LNCAP (cell line): Measurements from ENCODE around the gene LGALS3.

Experiments
- TF ChIP-seq, protein P1 (sequence below): fragments of 450-650 bp; IDR thresholded peaks from 2 replicates; pipeline ENCODE4 v1.5.1; 2017; ENCODE audit warnings: mild to moderate bottlenecking

Gene LGALS3

DNA sequence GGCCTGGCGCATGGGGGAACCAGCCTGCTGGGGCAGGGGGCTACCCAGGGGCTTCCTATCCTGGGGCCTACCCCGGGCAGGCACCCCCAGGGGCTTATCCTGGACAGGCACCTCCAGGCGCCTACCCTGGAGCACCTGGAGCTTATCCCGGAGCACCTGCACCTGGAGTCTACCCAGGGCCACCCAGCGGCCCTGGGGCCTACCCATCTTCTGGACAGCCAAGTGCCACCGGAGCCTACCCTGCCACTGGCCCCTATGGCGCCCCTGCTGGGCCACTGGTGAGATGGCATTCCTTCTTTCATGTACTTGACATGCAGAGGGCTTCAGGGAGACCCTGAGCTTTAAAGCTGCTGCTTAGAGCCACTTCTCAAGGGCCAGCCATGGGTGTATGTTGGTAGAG is 9.0 kb downstream of the LGALS3 start:
- TF ChIP-seq, protein P1, sequence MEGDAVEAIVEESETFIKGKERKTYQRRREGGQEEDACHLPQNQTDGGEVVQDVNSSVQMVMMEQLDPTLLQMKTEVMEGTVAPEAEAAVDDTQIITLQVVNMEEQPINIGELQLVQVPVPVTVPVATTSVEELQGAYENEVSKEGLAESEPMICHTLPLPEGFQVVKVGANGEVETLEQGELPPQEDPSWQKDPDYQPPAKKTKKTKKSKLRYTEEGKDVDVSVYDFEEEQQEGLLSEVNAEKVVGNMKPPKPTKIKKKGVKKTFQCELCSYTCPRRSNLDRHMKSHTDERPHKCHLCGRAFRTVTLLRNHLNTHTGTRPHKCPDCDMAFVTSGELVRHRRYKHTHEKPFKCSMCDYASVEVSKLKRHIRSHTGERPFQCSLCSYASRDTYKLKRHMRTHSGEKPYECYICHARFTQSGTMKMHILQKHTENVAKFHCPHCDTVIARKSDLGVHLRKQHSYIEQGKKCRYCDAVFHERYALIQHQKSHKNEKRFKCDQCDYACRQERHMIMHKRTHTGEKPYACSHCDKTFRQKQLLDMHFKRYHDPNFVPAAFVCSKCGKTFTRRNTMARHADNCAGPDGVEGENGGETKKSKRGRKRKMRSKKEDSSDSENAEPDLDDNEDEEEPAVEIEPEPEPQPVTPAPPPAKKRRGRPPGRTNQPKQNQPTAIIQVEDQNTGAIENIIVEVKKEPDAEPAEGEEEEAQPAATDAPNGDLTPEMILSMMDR: peak; percentile 12; the same call in 1 of the 2 replicates

DNA sequence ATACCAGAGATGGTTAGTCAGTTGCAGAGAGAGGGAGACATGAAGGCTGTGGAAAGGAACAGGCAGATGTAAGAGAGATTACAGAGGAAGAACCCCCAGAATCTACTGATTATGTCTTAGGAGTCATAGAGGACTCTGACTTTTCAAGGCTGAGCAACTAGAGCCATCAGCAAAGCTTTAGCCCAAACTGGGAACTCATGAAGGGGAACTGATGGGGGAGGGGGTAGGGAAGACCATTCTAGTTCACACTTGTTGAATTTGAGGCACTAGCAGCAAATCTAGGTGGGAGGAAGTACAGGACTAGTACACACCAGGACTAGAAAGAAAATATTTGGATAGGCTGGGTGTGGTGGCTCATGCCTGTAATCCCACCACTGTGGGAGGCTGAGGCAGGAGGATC is 10.1 kb downstream of the LGALS3 start:
- TF ChIP-seq, protein P1: no peak

DNA sequence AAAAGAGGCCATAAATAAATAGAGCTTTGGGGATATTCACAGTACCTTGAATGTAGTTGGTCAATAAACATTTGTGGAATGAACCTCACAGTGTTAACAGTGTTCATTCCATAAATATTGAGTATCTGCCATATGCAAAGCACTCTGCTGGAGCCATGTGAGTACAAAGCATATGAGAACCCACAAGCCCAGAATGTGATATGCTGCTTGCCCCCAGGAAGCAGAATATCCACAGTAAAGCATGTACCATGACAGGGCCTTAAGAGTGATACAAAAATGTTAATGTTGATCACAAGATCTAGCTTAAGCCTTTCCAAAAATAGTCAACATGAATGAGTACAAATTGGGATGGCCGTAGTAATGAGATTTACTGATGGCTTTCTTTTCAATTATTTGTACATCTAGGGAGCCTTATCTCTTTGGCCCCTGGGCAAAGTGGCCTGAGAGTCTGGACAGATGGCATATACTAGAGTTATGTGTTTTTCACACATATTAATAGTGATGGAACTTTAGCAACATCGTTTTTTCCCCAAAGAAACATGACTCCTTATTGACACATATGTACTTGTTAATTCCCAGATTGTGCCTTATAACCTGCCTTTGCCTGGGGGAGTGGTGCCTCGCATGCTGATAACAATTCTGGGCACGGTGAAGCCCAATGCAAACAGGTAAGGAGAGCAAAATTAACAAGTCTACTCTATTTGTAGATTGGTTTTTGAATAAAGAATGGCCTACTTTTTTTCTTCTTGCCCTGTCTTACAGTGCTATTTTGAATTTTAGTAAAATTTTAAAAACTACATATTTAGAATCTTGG is 10.9 kb downstream of the LGALS3 start:
- TF ChIP-seq, protein P1: no peak

DNA sequence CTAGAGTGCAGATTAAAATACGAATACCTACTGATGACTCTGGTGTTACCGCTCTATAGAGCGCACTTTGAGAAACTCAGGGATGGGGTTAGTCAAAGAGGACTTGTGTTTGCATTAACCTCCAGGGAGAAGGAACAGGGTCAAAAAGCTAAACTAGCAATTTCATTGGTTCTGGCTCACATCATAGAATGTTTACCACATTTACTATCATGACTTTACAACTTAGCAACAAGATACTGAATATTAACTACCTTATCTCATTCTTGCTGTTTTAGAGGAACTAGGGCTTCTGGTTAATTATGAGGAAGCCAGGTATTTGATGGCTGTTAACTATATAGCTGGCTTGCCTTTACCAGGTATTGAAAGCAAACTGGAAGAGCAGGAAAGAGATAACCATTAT is 12.8 kb downstream of the LGALS3 start:
- TF ChIP-seq, protein P1: no peak

DNA sequence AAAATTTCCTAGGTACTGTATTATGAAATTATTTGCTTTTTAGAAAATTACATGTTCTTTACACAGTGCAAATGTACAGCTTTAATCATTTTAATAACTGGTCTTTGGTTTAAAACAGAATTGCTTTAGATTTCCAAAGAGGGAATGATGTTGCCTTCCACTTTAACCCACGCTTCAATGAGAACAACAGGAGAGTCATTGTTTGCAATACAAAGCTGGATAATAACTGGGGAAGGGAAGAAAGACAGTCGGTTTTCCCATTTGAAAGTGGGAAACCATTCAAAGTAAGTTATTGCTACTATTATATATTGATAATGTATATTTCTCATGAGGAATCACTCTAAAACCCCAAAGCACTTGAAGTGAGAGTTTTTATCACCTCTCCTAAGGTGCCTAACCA is 13.4 kb downstream of the LGALS3 start:
- TF ChIP-seq, protein P1: no peak

DNA sequence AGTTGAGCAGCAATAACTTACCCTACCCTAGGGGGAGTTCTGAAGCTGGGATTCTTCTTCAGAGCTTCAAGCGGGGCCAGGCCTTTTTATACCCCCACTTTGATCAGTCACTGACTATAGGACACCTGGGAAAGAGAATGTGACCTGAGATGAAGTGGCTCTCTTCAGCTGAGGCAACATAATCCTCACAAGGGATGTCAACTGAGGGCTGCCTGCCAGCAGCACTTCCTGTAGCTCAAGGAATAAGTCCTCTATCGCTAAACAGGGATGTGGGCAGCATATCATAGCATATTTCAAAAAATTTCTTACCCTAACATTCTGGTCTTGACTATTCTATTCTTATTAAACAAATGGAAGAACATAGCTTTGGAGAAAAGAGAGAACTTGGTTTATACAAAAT is 17.4 kb downstream of the LGALS3 start:
- TF ChIP-seq, protein P1: no peak

DNA sequence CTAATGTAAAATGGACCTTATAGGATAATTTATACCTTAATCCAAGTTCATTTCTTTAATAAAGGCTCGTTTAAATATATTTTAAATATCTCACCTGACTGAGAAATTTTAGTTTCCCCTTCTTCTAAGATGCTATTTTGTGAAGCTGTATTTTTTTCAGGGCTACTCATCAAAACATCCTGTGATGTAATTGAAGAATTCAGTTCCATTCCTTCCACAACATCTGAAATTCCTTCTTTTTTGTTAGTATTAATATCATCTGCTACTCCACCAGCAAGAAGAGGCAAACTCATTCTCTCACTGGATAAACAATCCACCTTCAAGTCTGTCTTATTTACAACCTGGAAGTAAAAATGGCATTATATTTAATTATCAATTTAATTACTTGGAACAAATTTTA is 22.5 kb downstream of the LGALS3 start:
- TF ChIP-seq, protein P1: no peak
